Tibial nerve (tissue), 4 donors: ENCODE results near the gene APOBEC3H.
"Not testable (repeated sequence)": the region's sequence is repeated elsewhere in the genome, so short reads cannot be mapped to it uniquely, and the experiment has no call there.

ENCODE experiments used
- CTCF ChIP-seq, 5 experiments: fragments of 200-600 bp in 3 of 5; fragments of 450-650 bp in 2 of 5; sonication (generic) in 3 of 5; IDR thresholded peaks; one replicate each; pipeline ENCODE4 v1.5.1; 2016 to 2019; ENCODE audit warnings: antibody characterized with exemption in 5 of 5, mild to moderate bottlenecking in 3 of 5, moderate library complexity in 2 of 5
- EP300 ChIP-seq, 2 donors: sonication (generic); formaldehyde crosslinking; IDR thresholded peaks; one replicate each; pipeline ENCODE4 v1.6.1; 2017; ENCODE audit warnings: antibody characterized with exemption in 2 of 2, mild to moderate bottlenecking in 1 of 2
- POLR2A ChIP-seq, 2 donors: fragments of 450-650 bp; IDR thresholded peaks; one replicate each; pipeline ENCODE4 v1.6.1; 2017; ENCODE audit warnings: antibody characterized with exemption in 2 of 2, mild to moderate bottlenecking in 2 of 2, moderate library complexity in 2 of 2

GRCh38 chr22:39051844-39052495 is 45.1 kb upstream of the APOBEC3H start:
- not testable (repeated sequence) for TF ChIP-seq CTCF, EP300, POLR2A (IDR thresholded peaks at IDR 0.05)
